IMR-90 (cell line): ENCODE results near the gene JADE2. TPM values are rescaled to one million over a fixed set of nuclear protein-coding genes. Genes with fewer than 3 reads are reported as not detected.

Experiments
- ATAC-seq: fragments of 200-7000 bp; cut with Tn5 transposase; 2 replicates; pipeline ENCODE4 v1.9.1; 2020; ENCODE audit warnings: low read depth, mild to moderate bottlenecking, moderate library complexity
- BruUV-seq: library from RNA; stranded (reverse); fragments of 400-500 nt; replicated peaks from 2 replicates; lab custom pipeline; 2021; lab: Mats Ljungman, UMichigan
- CTCF ChIA-PET: fragments of 300-600 bp; formaldehyde crosslinking; extraction: SDS; loops from one replicate; lab custom pipeline; 2021; ENCODE audit warnings: antibody characterized with exemption; lab: Yijun Ruan, JAX
- POLR2A ChIA-PET: fragments of 300-600 bp; sonication (Branson Sonifier 250); formaldehyde crosslinking; loops from one replicate; lab custom pipeline; 2022; ENCODE audit warnings: antibody characterized with exemption; ENCODE audit not compliant: unreplicated experiment; lab: Charles Lee
- DNase-seq: peaks from one replicate; pipeline ENCODE4 v3.0.0; 2013
- H2AFZ ChIP-seq: replicated peaks from 2 replicates; pipeline ENCODE3; 2013; ENCODE audit warnings: low read length, mild to moderate bottlenecking; ENCODE audit not compliant: poor library complexity
- H2AK5ac ChIP-seq: 2 replicates; pipeline ENCODE4 v1.6.1; 2013; ENCODE audit warnings: low read depth, low read length, inconsistent platforms
- H2AK9ac ChIP-seq: replicated peaks from 2 replicates; pipeline ENCODE3; 2013; ENCODE audit warnings: mild to moderate bottlenecking, low read depth, low read length, moderate library complexity; ENCODE audit not compliant: poor library complexity
- H2BK120ac ChIP-seq: 2 replicates; pipeline ENCODE4 v1.6.1; 2013; ENCODE audit warnings: low read depth, low read length, inconsistent platforms
- H2BK15ac ChIP-seq: 3 replicates; pipeline ENCODE4 v1.6.1; 2013; ENCODE audit warnings: low read depth, low read length, inconsistent platforms
- H2BK20ac ChIP-seq: 2 replicates; pipeline ENCODE4 v1.6.1; 2013; ENCODE audit warnings: low read depth, mild to moderate bottlenecking, inconsistent platforms, low read length, moderate library complexity
- H2BK5ac ChIP-seq: 2 replicates; pipeline ENCODE4 v1.6.1; 2013; ENCODE audit warnings: mild to moderate bottlenecking, low read depth, low read length, inconsistent platforms; ENCODE audit not compliant: poor library complexity, severe bottlenecking
- H3K14ac ChIP-seq: replicated peaks from 2 replicates; pipeline ENCODE4 v1.6.1; 2013; ENCODE audit warnings: low read depth, low read length, inconsistent platforms
- H3K18ac ChIP-seq: 2 replicates; pipeline ENCODE4 v1.6.1; 2013; ENCODE audit warnings: low read depth, low read length, control low read depth
- H3K23ac ChIP-seq: 2 replicates; pipeline ENCODE4 v1.6.1; 2013; ENCODE audit warnings: low read depth, low read length, inconsistent platforms
- H3K27ac ChIP-seq: 2 replicates; pipeline ENCODE4 v1.5.1; 2013; ENCODE audit warnings: mild to moderate bottlenecking, control low read depth, low read length; ENCODE audit not compliant: insufficient read depth
- H3K27me3 ChIP-seq: 2 replicates; pipeline ENCODE4 v1.6.1; 2013; ENCODE audit warnings: low read length; ENCODE audit not compliant: control insufficient read depth, insufficient read depth
- H3K36me3 ChIP-seq: 2 replicates; pipeline ENCODE4 v1.6.1; 2013; ENCODE audit warnings: low read length, mixed read lengths; ENCODE audit not compliant: control insufficient read depth, insufficient read depth
- H3K4ac ChIP-seq: 2 replicates; pipeline ENCODE4 v1.6.1; 2013; ENCODE audit warnings: low read depth, low read length, inconsistent platforms
- H3K4me1 ChIP-seq: 2 replicates; pipeline ENCODE4 v1.6.1; 2013; ENCODE audit warnings: low read length, mixed read lengths; ENCODE audit not compliant: control insufficient read depth, insufficient read depth
- H3K4me2 ChIP-seq: 2 replicates; pipeline ENCODE4 v1.6.1; 2013; ENCODE audit warnings: low read depth, mild to moderate bottlenecking, control low read depth, low read length, moderate library complexity
- H3K4me3 ChIP-seq: 2 replicates; pipeline ENCODE4 v1.5.1; 2013; ENCODE audit warnings: low read depth, mild to moderate bottlenecking, control low read depth, low read length, moderate library complexity; ENCODE audit not compliant: insufficient read depth
- H3K56ac ChIP-seq: 2 replicates; pipeline ENCODE4 v1.6.1; 2013; ENCODE audit warnings: low read length, inconsistent platforms; ENCODE audit not compliant: insufficient read depth; ENCODE audit errors: extremely low read depth
- H3K79me1 ChIP-seq, 2 experiments: 2 replicates each; pipeline ENCODE4 v1.6.1; 2013; ENCODE audit warnings: low read length in 2 of 2, inconsistent platforms in 1 of 2, low read depth in 1 of 2
- H3K9ac ChIP-seq: 2 replicates; pipeline ENCODE4 v1.6.1; 2013; ENCODE audit warnings: low read depth, low read length, control low read depth
- H3K9me1 ChIP-seq: 2 replicates; pipeline ENCODE4 v1.6.1; 2013; ENCODE audit warnings: low read length, inconsistent platforms; ENCODE audit not compliant: insufficient read depth
- H3K9me3 ChIP-seq: 2 replicates; pipeline ENCODE4 v1.6.1; 2013; ENCODE audit warnings: low read length; ENCODE audit not compliant: control insufficient read depth, insufficient read depth
- H4K20me1 ChIP-seq: 2 replicates; pipeline ENCODE4 v1.6.1; 2013; ENCODE audit warnings: low read length, inconsistent platforms; ENCODE audit not compliant: insufficient read depth
- H4K5ac ChIP-seq: 2 replicates; pipeline ENCODE4 v1.6.1; 2013; ENCODE audit warnings: mild to moderate bottlenecking, low read depth, low read length, control low read depth
- H4K8ac ChIP-seq, 2 experiments: 2 replicates each; pipeline ENCODE4 v1.6.1; 2013; ENCODE audit warnings: low read depth in 2 of 2, low read length in 2 of 2, control low read depth in 1 of 2, inconsistent platforms in 1 of 2
- H4K91ac ChIP-seq: 2 replicates; pipeline ENCODE4 v1.6.1; 2013; ENCODE audit warnings: low read depth, low read length, inconsistent platforms; ENCODE audit not compliant: insufficient read depth
- BHLHE40 ChIP-seq: fragments of 150-350 bp; IDR thresholded peaks from 2 replicates; pipeline ENCODE4 v1.6.1; 2016; ENCODE audit warnings: mild to moderate bottlenecking, low read depth, low read length
- CEBPB ChIP-seq: IDR thresholded peaks from 2 replicates; pipeline ENCODE4 v1.6.1; 2012; ENCODE audit warnings: low read depth, low read length, improper control_type of control experiment
- CHD1 ChIP-seq: IDR thresholded peaks from 2 replicates; pipeline ENCODE4 v1.6.1; 2012; ENCODE audit warnings: low read depth, low read length, improper control_type of control experiment
- CTCF ChIP-seq: conservative IDR thresholded peaks from 2 replicates; pipeline ENCODE4 v1.5.1; 2012; ENCODE audit warnings: mild to moderate bottlenecking, low read depth, low read length, improper control_type of control experiment
- ELK1 ChIP-seq: fragments of 150-350 bp; IDR thresholded peaks from 2 replicates; pipeline ENCODE4 v1.6.1; 2016; ENCODE audit warnings: low read depth, mild to moderate bottlenecking, low read length, moderate library complexity, borderline replicate concordance
- FOS ChIP-seq: fragments of 150-350 bp; IDR thresholded peaks from 2 replicates; pipeline ENCODE4 v1.6.1; 2016; ENCODE audit warnings: low read depth, low read length
- MAFK ChIP-seq: IDR thresholded peaks from 2 replicates; pipeline ENCODE4 v1.6.1; 2012; ENCODE audit warnings: low read depth, low read length, improper control_type of control experiment
- MAZ ChIP-seq: IDR thresholded peaks from 2 replicates; pipeline ENCODE4 v1.6.1; 2012; ENCODE audit warnings: low read depth, mild to moderate bottlenecking, low read length, improper control_type of control experiment, moderate library complexity, borderline replicate concordance
- MXI1 ChIP-seq: IDR thresholded peaks from 2 replicates; pipeline ENCODE4 v1.6.1; 2012; ENCODE audit warnings: low read depth, mild to moderate bottlenecking, low read length, moderate library complexity, borderline replicate concordance
- NFE2L2 ChIP-seq: fragments of 150-350 bp; IDR thresholded peaks from 2 replicates; pipeline ENCODE4 v1.6.1; 2016; ENCODE audit warnings: low read depth, mild to moderate bottlenecking, low read length
- POLR2A ChIP-seq: IDR thresholded peaks from 2 replicates; pipeline ENCODE4 v1.6.1; 2012; ENCODE audit warnings: mild to moderate bottlenecking, low read depth, low read length
- RAD21 ChIP-seq: IDR thresholded peaks from 2 replicates; pipeline ENCODE4 v1.6.1; 2012; ENCODE audit warnings: low read length, improper control_type of control experiment
- RCOR1 ChIP-seq: IDR thresholded peaks from 2 replicates; pipeline ENCODE4 v1.6.1; 2012; ENCODE audit warnings: mild to moderate bottlenecking, low read length, improper control_type of control experiment; ENCODE audit not compliant: insufficient replicate concordance
- RFX5 ChIP-seq: IDR thresholded peaks from 2 replicates; pipeline ENCODE4 v1.8.0; 2012; ENCODE audit warnings: low read depth, mild to moderate bottlenecking, low read length, moderate library complexity
- SMC3 ChIP-seq: fragments of 150-350 bp; IDR thresholded peaks from 2 replicates; pipeline ENCODE4 v1.6.1; 2016; ENCODE audit warnings: low read depth, mild to moderate bottlenecking, antibody characterized with exemption, low read length, moderate library complexity
- USF2 ChIP-seq: fragments of 150-350 bp; IDR thresholded peaks from 2 replicates; pipeline ENCODE4 v1.6.1; 2017; ENCODE audit warnings: mild to moderate bottlenecking, antibody characterized with exemption, low read length, low read depth
- WGBS, 2 experiments: methylation state at CpG; one replicate each; pipeline versions ENCODE4 v1.1.5 to v1.1.7; 2013; ENCODE audit warnings: missing lambda C conversion rate in 2 of 2; ENCODE audit not compliant: insufficient read length in 1 of 2; ENCODE audit errors: extremely low coverage in 2 of 2; 5-methylcytosine and 5-hydroxymethylcytosine counted together
- dilution Hi-C: fragments of 300-500 bp; cut with HindIII; formaldehyde crosslinking; loops from one replicate; pipeline ENCODE4 v1.14.3; 2018; ENCODE audit warnings: low sequenced_read_pairs; ENCODE audit not compliant: unreplicated experiment
- in situ Hi-C: fragments of 300-500 bp; cut with MboI; formaldehyde crosslinking; loops from 3 replicates; pipeline ENCODE4 v1.14.3; 2019; ENCODE audit warnings: low sequenced_read_pairs, inconsistent platforms, mixed read lengths
- intact Hi-C: fragments of 100-400 bp; cut with micrococcal nuclease; formaldehyde crosslinking; loops from 2 replicates; pipeline ENCODE4 v1.10.0; 2022
- polyA plus RNA-seq, 3 experiments: library from polyadenylated mRNA; depleted of rRNA; stranded (reverse); fragments of >200 nt; gene quantifications; 2 replicates each; pipeline ENCODE4 v1.2.3, GENCODE V29; 2012; ENCODE audit warnings: low replicate concordance in 1 of 3
- total RNA-seq: library from RNA; depleted of rRNA; stranded (reverse); fragments of >200 nt; gene quantifications from 2 replicates; pipeline ENCODE4 v1.2.3, GENCODE V29; 2012

The JADE2 gene
- total and polyA plus RNA-seq, 2 of the 4 experiments (the other 2 are of a cell fraction), result 13.3 to 14.9 TPM

GRCh38 chr5:134507452-134507851 lies 18.0 kb upstream of the JADE2 start:
- H3K27me3 ChIP-seq, result no peaks in the 10 kb centered on the region
- dilution Hi-C loops, result no loop called here
- H4K8ac ChIP-seq, result no peak overlapping the region
- BruUV-seq, result no TSS peak
- H3K36me3 ChIP-seq, result no peaks in the 10 kb centered on the region
- H3K79me1 ChIP-seq, result peaks cover 0 to 10% of the 10 kb centered on the region in 2 experiments; a peak in 1 of 4 replicates
- H3K9me1 ChIP-seq, result peaks cover 49% of the 10 kb centered on the region
- POLR2A ChIA-PET, result interaction anchor here (0.6 kb wide), 1 partner anchor 23 kb away, joined by 3 read pairs; no protein-coding TSS in a partner anchor
- 50% methylated on average over 1 of the region's 6 CpGs; no CpG with 5 or more reads in 1 of the 2 experiments for WGBS, 2 experiments
- no peak overlapping the region for H2BK15ac ChIP-seq
- H3K4me1 ChIP-seq, result peaks cover 47% of the 10 kb centered on the region
- no peak overlapping the region for H2BK120ac ChIP-seq
- no peak overlapping the region for H3K56ac ChIP-seq
- no peaks in the 10 kb centered on the region for H3K9me3 ChIP-seq
- intact Hi-C loops, result no loop called here
- no peak overlapping the region for H3K4ac ChIP-seq
- H3K18ac ChIP-seq, result no peak overlapping the region
- peak overlapping the region; percentile 3; the same call in 1 of the 2 replicates for H2AK5ac ChIP-seq
- H3K14ac ChIP-seq, result no peak overlapping the region
- in situ Hi-C loops, result no loop called here
- TF ChIP-seq RCOR1 (no peak), MAZ (no peak), POLR2A (no peak), BHLHE40 (no peak), MXI1 (no peak), FOS (no peak), RAD21 (no peak), MAFK (no peak), CTCF (no peak), SMC3 (no peak), USF2 (no peak), CEBPB (no peak), ELK1 (no peak), NFE2L2 (no peak), RFX5 (no peak), CHD1 (no peak)
- H2AFZ ChIP-seq, result no peak overlapping the region
- H4K5ac ChIP-seq, result no peak overlapping the region
- H3K4me3 ChIP-seq, result no peak overlapping the region
- H2BK20ac ChIP-seq, result no peak overlapping the region
- no peak for DNase-seq
- no peak overlapping the region for H2BK5ac ChIP-seq
- no peak overlapping the region for H3K27ac ChIP-seq
- H4K91ac ChIP-seq, result no peak overlapping the region
- no peak for ATAC-seq
- CTCF ChIA-PET, result no interaction called here
- H3K23ac ChIP-seq, result no peak overlapping the region
- H2AK9ac ChIP-seq, result no peak overlapping the region
- H4K20me1 ChIP-seq, result no peaks in the 10 kb centered on the region
- no peak overlapping the region for H3K9ac ChIP-seq
- no peak overlapping the region for H3K4me2 ChIP-seq
